Uterus (tissue), 2 donors: ENCODE measurements around the gene WSCD1.

Experiments
- POLR2A ChIP-seq, 2 donors: fragments of 450-650 bp; IDR thresholded peaks; one replicate each; pipeline ENCODE4 v1.6.1; 2016; ENCODE audit warnings: antibody characterized with exemption in 2 of 2, mild to moderate bottlenecking in 1 of 2, moderate library complexity in 1 of 2
- TF ChIP-seq, protein P1 (sequence below), 4 experiments: fragments of 200-600 bp in 2 of 4; fragments of 450-650 bp in 2 of 4; sonication (generic) in 2 of 4; IDR thresholded peaks; one replicate each; pipeline ENCODE4 v1.5.1; 2016 to 2019; ENCODE audit warnings: antibody characterized with exemption in 4 of 4, mild to moderate bottlenecking in 2 of 4, moderate library complexity in 1 of 4

GRCh38 chr17:6072611-6073010 is 2.4 kb downstream of the WSCD1 start:
- TF ChIP-seq, protein P1, sequence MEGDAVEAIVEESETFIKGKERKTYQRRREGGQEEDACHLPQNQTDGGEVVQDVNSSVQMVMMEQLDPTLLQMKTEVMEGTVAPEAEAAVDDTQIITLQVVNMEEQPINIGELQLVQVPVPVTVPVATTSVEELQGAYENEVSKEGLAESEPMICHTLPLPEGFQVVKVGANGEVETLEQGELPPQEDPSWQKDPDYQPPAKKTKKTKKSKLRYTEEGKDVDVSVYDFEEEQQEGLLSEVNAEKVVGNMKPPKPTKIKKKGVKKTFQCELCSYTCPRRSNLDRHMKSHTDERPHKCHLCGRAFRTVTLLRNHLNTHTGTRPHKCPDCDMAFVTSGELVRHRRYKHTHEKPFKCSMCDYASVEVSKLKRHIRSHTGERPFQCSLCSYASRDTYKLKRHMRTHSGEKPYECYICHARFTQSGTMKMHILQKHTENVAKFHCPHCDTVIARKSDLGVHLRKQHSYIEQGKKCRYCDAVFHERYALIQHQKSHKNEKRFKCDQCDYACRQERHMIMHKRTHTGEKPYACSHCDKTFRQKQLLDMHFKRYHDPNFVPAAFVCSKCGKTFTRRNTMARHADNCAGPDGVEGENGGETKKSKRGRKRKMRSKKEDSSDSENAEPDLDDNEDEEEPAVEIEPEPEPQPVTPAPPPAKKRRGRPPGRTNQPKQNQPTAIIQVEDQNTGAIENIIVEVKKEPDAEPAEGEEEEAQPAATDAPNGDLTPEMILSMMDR (IDR thresholded peaks at IDR 0.05) = no peak
- TF ChIP-seq POLR2A (IDR thresholded peaks at IDR 0.05) = no peak
